ENCODE data around the gene COA8. TPM values are rescaled to one million over a fixed set of nuclear protein-coding genes. Genes with fewer than 3 reads are reported as not detected.

Gene COA8
- total RNA-seq, 1 experiment from 2014 or later, result 62.3 TPM

GRCh38 chr14:103532216-103533136 lies 30.3 kb upstream of the COA8 start:
- TF ChIP-seq EZH2 (IDR thresholded peaks at IDR 0.05; ENCODE audit: low read length, unreplicated experiment) (no peak), EZH2phosphoT487 (IDR thresholded peaks at IDR 0.05; ENCODE audit: borderline replicate concordance, low read length) (no peak), CTCF (conservative IDR thresholded peaks at IDR 0.05; ENCODE audit: low read depth, low read length) (no peak)
- Histone ChIP-seq H3K9ac (ENCODE audit: low read length) (no peak overlapping the region), H3K79me2 (ENCODE audit: low read length) (peaks cover 41% of the 10 kb centered on the region), H2AFZ (ENCODE audit: low read length) (no peak overlapping the region), H3K4me1 (ENCODE audit: insufficient read depth, low read length) (peaks cover 22% of the 10 kb centered on the region), H3K9me3 (ENCODE audit: low read length) (no peaks in the 10 kb centered on the region), H3K36me3 (ENCODE audit: low read depth, low read length) (peaks cover 4% of the 10 kb centered on the region; the same call in 1 of the 2 replicates), H4K20me1 (ENCODE audit: low read length) (peaks cover 8% of the 10 kb centered on the region; the same call in 1 of the 2 replicates), H3K27ac (ENCODE audit: low read length) (no peak overlapping the region), H3F3A (ENCODE audit: low read length, unreplicated experiment) (no peaks in the 10 kb centered on the region), H3K4me2 (ENCODE audit: low read length) (no peak overlapping the region), H3K4me3 (ENCODE audit: low read length) (no peak overlapping the region), H3K27me3 (ENCODE audit: low read length) (no peaks in the 10 kb centered on the region), H3K9me2 (replicated peaks; ENCODE audit: low read length) (no peaks in the 10 kb centered on the region)
- ChIA-PET POLR2A (ENCODE audit: unreplicated experiment) (interaction anchor here (0.6 kb wide), 1 partner anchor 13 kb away, joined by 3 read pairs; no protein-coding TSS in a partner anchor), CTCF (no interaction called here)
- intact Hi-C loops (cut with micrococcal nuclease), result no loop called here
- no TSS peak for BruUV-seq (replicated peaks)
- DNase-seq, result no peak
- no peak for ATAC-seq

GRCh38 chr14:103533137-103533998 lies 29.4 kb upstream of the COA8 start:
- CTCF ChIA-PET, result no interaction called here
- ATAC-seq, result no peak
- H3K36me3 ChIP-seq (ENCODE audit: low read depth, low read length), result peaks cover 4% of the 10 kb centered on the region; the same call in 1 of the 2 replicates

More at GRCh38 chr14:103533137-103533998, 29.4 kb upstream of the COA8 start:
- TF ChIP-seq EZH2 (IDR thresholded peaks at IDR 0.05; ENCODE audit: low read length, unreplicated experiment) (no peak), CTCF (conservative IDR thresholded peaks at IDR 0.05; ENCODE audit: low read depth, low read length) (no peak), EZH2phosphoT487 (IDR thresholded peaks at IDR 0.05; ENCODE audit: borderline replicate concordance, low read length) (no peak)
- Histone ChIP-seq H3K9me2 (replicated peaks; ENCODE audit: low read length) (no peaks in the 10 kb centered on the region), H3K4me1 (ENCODE audit: insufficient read depth, low read length) (peaks cover 16% of the 10 kb centered on the region), H3F3A (ENCODE audit: low read length, unreplicated experiment) (no peaks in the 10 kb centered on the region), H3K9ac (ENCODE audit: low read length) (no peak overlapping the region), H3K79me2 (ENCODE audit: low read length) (peaks cover 38% of the 10 kb centered on the region), H3K4me3 (ENCODE audit: low read length) (no peak overlapping the region), H2AFZ (ENCODE audit: low read length) (no peak overlapping the region), H4K20me1 (ENCODE audit: low read length) (peaks cover 8% of the 10 kb centered on the region; the same call in 1 of the 2 replicates), H3K27me3 (ENCODE audit: low read length) (no peaks in the 10 kb centered on the region), H3K4me2 (ENCODE audit: low read length) (no peak overlapping the region), H3K27ac (ENCODE audit: low read length) (no peak overlapping the region), H3K9me3 (ENCODE audit: low read length) (no peaks in the 10 kb centered on the region)
- BruUV-seq (replicated peaks), result no TSS peak
- POLR2A ChIA-PET (ENCODE audit: unreplicated experiment), result no interaction called here
- intact Hi-C loops (cut with micrococcal nuclease), result no loop called here
- DNase-seq, result no peak

Measured in PC-3 (cell line).